Measurements from ENCODE around the gene PUDP.

The PUDP gene

GRCh38 chrX:7146703-7147412, 1.1 kb downstream of the PUDP start:
- DNase-seq (ENCODE audit: low read depth), result no peak

- DNase-seq (ENCODE audit: low read depth), result no peak
Observed at GRCh38 chrX:7146020-7146702, 1.8 kb downstream of the PUDP start.

GRCh38 chrX:7145454-7145853, 2.5 kb downstream of the PUDP start:
- no peak for DNase-seq (ENCODE audit: low read depth)

GRCh38 chrX:7143941-7144525, 3.9 kb downstream of the PUDP start:
- no peak for DNase-seq (ENCODE audit: low read depth)

- no peak for DNase-seq (ENCODE audit: low read depth)
Observed at GRCh38 chrX:7143076-7143475, 4.9 kb downstream of the PUDP start.

- DNase-seq (ENCODE audit: low read depth), result no peak
Observed at GRCh38 chrX:7139202-7140081, 8.5 kb downstream of the PUDP start.

- DNase-seq (ENCODE audit: low read depth), result no peak
Observed at GRCh38 chrX:7134981-7135380, 13.0 kb downstream of the PUDP start.

- no peak for DNase-seq (ENCODE audit: low read depth)
Observed at GRCh38 chrX:7133050-7133440, 14.9 kb downstream of the PUDP start.

- DNase-seq (ENCODE audit: low read depth), result no peak
Observed at GRCh38 chrX:7132335-7133049, 15.5 kb downstream of the PUDP start.

- DNase-seq (ENCODE audit: low read depth), result no peak
Observed at GRCh38 chrX:7131621-7132020, 16.3 kb downstream of the PUDP start.

- no peak for DNase-seq (ENCODE audit: low read depth)
Observed at GRCh38 chrX:7127056-7127455, 20.9 kb downstream of the PUDP start.

- no peak for DNase-seq (ENCODE audit: low read depth)
Observed at GRCh38 chrX:7120878-7121219, 27.1 kb downstream of the PUDP start.

- DNase-seq (ENCODE audit: low read depth), result no peak
Observed at GRCh38 chrX:7119950-7120877, 27.7 kb downstream of the PUDP start.

- DNase-seq (ENCODE audit: low read depth), result no peak
Observed at GRCh38 chrX:7117587-7117986, 30.4 kb downstream of the PUDP start.

- no peak for DNase-seq (ENCODE audit: low read depth)
Observed at GRCh38 chrX:7116081-7116480, 31.9 kb downstream of the PUDP start.

GRCh38 chrX:7115557-7115956, 32.4 kb downstream of the PUDP start:
- no peak for DNase-seq (ENCODE audit: low read depth)

GRCh38 chrX:7112071-7112470, 35.9 kb downstream of the PUDP start:
- no peak for DNase-seq (ENCODE audit: low read depth)

GRCh38 chrX:7111518-7111917, 36.4 kb downstream of the PUDP start:
- DNase-seq (ENCODE audit: low read depth), result no peak

- DNase-seq (ENCODE audit: low read depth), result no peak
Observed at GRCh38 chrX:7110821-7111276, 37.1 kb downstream of the PUDP start.
